K562 (cell line): ENCODE data around the gene CCDC184. TPM values are rescaled to one million over a fixed set of nuclear protein-coding genes. Genes with fewer than 3 reads are reported as not detected.

Source experiments
- ATAC-seq: fragments of 200-7000 bp; cut with Tn5 transposase; 3 replicates; pipeline ENCODE4 v1.9.1; 2020; ENCODE audit warnings: moderate library complexity
- BruUV-seq: library from RNA; stranded (reverse); fragments of 400-500 nt; replicated peaks from 2 replicates; lab custom pipeline; 2021; lab: Mats Ljungman, UMichigan
- CTCF ChIA-PET: fragments of 300-600 bp; formaldehyde crosslinking; extraction: SDS; loops from one replicate; lab custom pipeline; 2021; ENCODE audit warnings: low intra/inter-chr PET ratio; lab: Yijun Ruan, JAX
- POLR2A ChIA-PET: fragments of 300-600, 350-650 bp; sonication (Branson Sonifier 250); formaldehyde crosslinking; extraction: SDS; loops from one replicate; lab custom pipeline; 2021; ENCODE audit warnings: antibody characterized with exemption, inconsistent platforms; lab: Yijun Ruan, JAX
- DNase-seq, 4 experiments: peaks; one replicate each; pipeline versions ENCODE4 v3.0.0 to v3.0.0-alpha.2; 2011 to 2018; ENCODE audit warnings: low spot score in 3 of 4, mixed read lengths in 3 of 4; ENCODE audit errors: extremely low read depth in 1 of 4
- FAIRE-seq: peaks from 2 replicates; lab custom pipeline; 2011; peaks lifted over from hg19 to GRCh38; lab: Jason Lieb, UNC
- H2AFZ ChIP-seq: 2 replicates; pipeline ENCODE4 v1.6.0; 2011; ENCODE audit warnings: low read depth, low read length, control low read depth, inconsistent platforms
- H3K27ac ChIP-seq: fragments of 200-600 bp; 3 replicates; pipeline ENCODE4 v1.8.0; 2011; ENCODE audit warnings: low read depth, mild to moderate bottlenecking, control low read depth, inconsistent platforms, low read length, moderate library complexity, mixed read lengths; ENCODE audit errors: extremely low read depth
- H3K27me3 ChIP-seq, 2 experiments: fragments of 300-600 bp in 1 of 2; 2 replicates in 1 of 2; 3 replicates in 1 of 2; pipeline versions ENCODE4 v1.6.0 to v1.8.0; 2011; ENCODE audit warnings: inconsistent platforms in 2 of 2, low read length in 2 of 2, mild to moderate bottlenecking in 1 of 2, mixed read lengths in 1 of 2, moderate library complexity in 1 of 2; ENCODE audit not compliant: control insufficient read depth in 2 of 2, insufficient read depth in 2 of 2
- H3K36me3 ChIP-seq: fragments of 300-600 bp; 3 replicates; pipeline ENCODE4 v1.8.0; 2011; ENCODE audit warnings: mild to moderate bottlenecking, low read length, inconsistent platforms; ENCODE audit not compliant: control insufficient read depth, insufficient read depth
- H3K4me1 ChIP-seq, 2 experiments: fragments of 200-600 bp in 1 of 2; replicated peaks in 1 of 2; 2 replicates in 1 of 2; 3 replicates in 1 of 2; pipeline versions ENCODE4 v1.5.1 to v1.8.0; 2011; ENCODE audit warnings: inconsistent platforms in 2 of 2, low read length in 2 of 2, mild to moderate bottlenecking in 1 of 2, mixed read lengths in 1 of 2, moderate library complexity in 1 of 2; ENCODE audit not compliant: control insufficient read depth in 2 of 2, insufficient read depth in 2 of 2
- H3K4me2 ChIP-seq: 2 replicates; pipeline ENCODE4 v1.6.1; 2011; ENCODE audit warnings: low read length, control low read depth, inconsistent platforms, mixed read lengths; ENCODE audit not compliant: insufficient read depth
- H3K4me3 ChIP-seq: fragments of 200-600 bp; sonication (generic), shearing (Covaris generic); 2 replicates; pipeline ENCODE4 v1.5.1; 2016; ENCODE audit warnings: control low read depth, inconsistent platforms
- H3K79me2 ChIP-seq: fragments of 200-600 bp; 3 replicates; pipeline ENCODE4 v1.8.0; 2011; ENCODE audit warnings: low read length, inconsistent platforms; ENCODE audit not compliant: control insufficient read depth, insufficient read depth
- H3K9ac ChIP-seq, 2 experiments: 2 replicates each; pipeline versions ENCODE4 v1.6.0 to v1.6.1; 2011; ENCODE audit warnings: low read depth in 2 of 2, low read length in 2 of 2, control low read depth in 1 of 2, inconsistent platforms in 1 of 2, mild to moderate bottlenecking in 1 of 2, mixed read lengths in 1 of 2; ENCODE audit not compliant: insufficient read depth in 1 of 2
- H3K9me1 ChIP-seq: one replicate; pipeline ENCODE4 v1.6.0; 2011; ENCODE audit warnings: inconsistent platforms, mild to moderate bottlenecking, low read length, moderate library complexity; ENCODE audit not compliant: control insufficient read depth, insufficient read depth
- H3K9me3 ChIP-seq: replicated peaks from 2 replicates; pipeline ENCODE4 v1.5.1; 2011; ENCODE audit warnings: low read depth, low read length, inconsistent platforms; ENCODE audit not compliant: control insufficient read depth, insufficient read depth
- H4K20me1 ChIP-seq: replicated peaks from 2 replicates; pipeline ENCODE4 v1.6.1; 2011; ENCODE audit warnings: low read length, inconsistent platforms, mixed read lengths; ENCODE audit not compliant: control insufficient read depth, insufficient read depth
- ARID1B ChIP-seq: fragments of 450-650 bp; IDR thresholded peaks from 2 replicates; pipeline ENCODE4 v1.6.1; 2016; ENCODE audit warnings: antibody characterized with exemption, mild to moderate bottlenecking, inconsistent platforms
- ATF7 ChIP-seq: fragments of 450-650 bp; IDR thresholded peaks from 2 replicates; pipeline ENCODE4 v1.7.1; 2014; ENCODE audit warnings: mild to moderate bottlenecking, moderate library complexity
- CEBPB ChIP-seq: fragments of 450-650 bp; IDR thresholded peaks from 2 replicates; pipeline ENCODE4 v1.6.1; 2016; ENCODE audit warnings: missing genetic modification characterization, missing compliant biosample characterization
- CREB5 ChIP-seq: fragments of 250-450 bp; sonication (Bioruptor Pico); IDR thresholded peaks from 2 replicates; pipeline ENCODE4 v1.5.0; 2020; ENCODE audit warnings: mild to moderate bottlenecking
- ELF1 ChIP-seq: fragments of 200-800 bp; sonication (Bioruptor generic); IDR thresholded peaks from 2 replicates; pipeline ENCODE4 v1.6.1; 2016; ENCODE audit warnings: missing genetic modification characterization, missing compliant biosample characterization
- GATA2 ChIP-seq: sonication (generic); formaldehyde crosslinking; IDR thresholded peaks from 2 replicates; pipeline ENCODE4 v1.4.0; 2020; ENCODE audit warnings: mild to moderate bottlenecking, missing genetic modification reagents
- GTF2F1 ChIP-seq: IDR thresholded peaks from 2 replicates; pipeline ENCODE4 v1.6.1; 2011; ENCODE audit warnings: low read depth, low read length, improper control_type of control experiment
- MAFK ChIP-seq: IDR thresholded peaks from 2 replicates; pipeline ENCODE4 v1.6.1; 2011; ENCODE audit warnings: low read length, improper control_type of control experiment
- MED1 ChIP-seq: sonication (generic); formaldehyde crosslinking; IDR thresholded peaks from 2 replicates; pipeline ENCODE4 v1.8.1; 2023; ENCODE audit warnings: missing genetic modification reagents, borderline replicate concordance
- NFYB ChIP-seq: IDR thresholded peaks from 2 replicates; pipeline ENCODE4 v1.6.1; 2011; ENCODE audit warnings: mild to moderate bottlenecking, moderate library complexity; ENCODE audit not compliant: insufficient read length; ENCODE audit errors: extremely low read depth
- OTX1 ChIP-seq: fragments of 450-650 bp; formaldehyde crosslinking; IDR thresholded peaks from 2 replicates; pipeline ENCODE4 v1.4.0; 2022; ENCODE audit warnings: mild to moderate bottlenecking
- POLR2G ChIP-seq: fragments of 200-400 bp; formaldehyde crosslinking; IDR thresholded peaks from 2 replicates; pipeline ENCODE4 v1.6.1; 2017; ENCODE audit warnings: low read depth, mild to moderate bottlenecking, antibody characterized with exemption, low read length, moderate library complexity
- RCOR1 ChIP-seq, 2 experiments: IDR thresholded peaks; 2 replicates each; pipeline ENCODE4 v1.6.1; 2012; ENCODE audit warnings: low read depth in 2 of 2, low read length in 2 of 2, borderline replicate concordance in 1 of 2, improper control_type of control experiment in 1 of 2
- SMARCB1 ChIP-seq: IDR thresholded peaks from 2 replicates; pipeline ENCODE4 v1.6.1; 2011; ENCODE audit warnings: improper control_type of control experiment, low read depth; ENCODE audit not compliant: insufficient read length
- SNIP1 ChIP-seq: fragments of 450-650 bp; IDR thresholded peaks from 2 replicates; pipeline ENCODE4 v1.7.1; 2017; ENCODE audit warnings: low read depth, mild to moderate bottlenecking
- SPI1 ChIP-seq: IDR thresholded peaks from 2 replicates; pipeline ENCODE4 v1.6.1; 2011; ENCODE audit warnings: low read depth, low read length, control low read depth, borderline replicate concordance
- ZBTB7A ChIP-seq: IDR thresholded peaks from 2 replicates; pipeline ENCODE4 v1.6.1; 2011; ENCODE audit warnings: low read depth, mild to moderate bottlenecking, low read length, moderate library complexity, borderline replicate concordance; ENCODE audit not compliant: control insufficient read depth
- ZKSCAN3 ChIP-seq: fragments of 250-450 bp; sonication (Bioruptor Pico); IDR thresholded peaks from 2 replicates; pipeline ENCODE4 v1.4.0; 2020
- ZNF133 ChIP-seq: fragments of 250-450 bp; sonication (Bioruptor Pico); IDR thresholded peaks from 2 replicates; pipeline ENCODE4 v1.4.0; 2020; ENCODE audit warnings: mild to moderate bottlenecking
- ZNF384 ChIP-seq: IDR thresholded peaks from 2 replicates; pipeline ENCODE4 v1.6.1; 2012; ENCODE audit warnings: low read depth, low read length, improper control_type of control experiment
- WGBS: fragments of 100-300 bp; shearing (Covaris generic); methylation state at CpG from one replicate; pipeline ENCODE4 v1.1.6; 2016; ENCODE audit warnings: low coverage, mixed read lengths; ENCODE audit not compliant: insufficient coverage; ENCODE audit errors: missing lambda C conversion rate; 5-methylcytosine and 5-hydroxymethylcytosine counted together
- in situ Hi-C: fragments of 300-500 bp; cut with MboI; formaldehyde crosslinking; loops from 4 replicates; pipeline ENCODE4 v1.15.0; 2018; ENCODE audit warnings: inconsistent platforms, mixed read lengths
- intact Hi-C: fragments of 100-400 bp; cut with micrococcal nuclease; formaldehyde crosslinking; loops from 2 replicates; pipeline ENCODE4 v1.14.2; 2022
- polyA plus RNA-seq, 8 experiments: library from polyadenylated mRNA; depleted of rRNA in 4 of 8; stranded (reverse) in 5 of 8; unstranded in 3 of 8; fragments of >200 nt; fragmentation: Nextera tagmentation in 2 of 8; fragmentation: Illumina TruSeq in 1 of 8; extraction: Ambion mirVana in 2 of 8; extraction: Trizol in 1 of 8; gene quantifications; 2 replicates each; pipeline versions ENCODE4 v1.2.1 to v1.2.3, GENCODE V29; 2011 to 2014; ENCODE audit warnings: inconsistent platforms in 1 of 8, missing spikeins in 1 of 8
- total RNA-seq, 7 experiments: library from RNA; depleted of rRNA in 6 of 7; stranded (reverse); fragments of >200 nt in 6 of 7; fragmentation: Illumina TruSeq in 2 of 7; extraction: Trizol in 2 of 7; gene quantifications; 2 replicates each; pipeline versions ENCODE4 v1.2.1 to v1.2.3, GENCODE V29; 2011 to 2021; ENCODE audit warnings: low replicate concordance in 1 of 7
- TF ChIP-seq, protein P1 (sequence below): fragments of 250-450 bp; sonication (Bioruptor Pico); IDR thresholded peaks from 2 replicates; pipeline ENCODE4 v1.5.0; 2021

Gene CCDC184
- total and polyA plus RNA-seq, 9 of the 15 experiments (the other 6 are each of a cell fraction or from before 2014, with no cell fraction given), result 0.09 TPM; not detected in 8

DNA sequence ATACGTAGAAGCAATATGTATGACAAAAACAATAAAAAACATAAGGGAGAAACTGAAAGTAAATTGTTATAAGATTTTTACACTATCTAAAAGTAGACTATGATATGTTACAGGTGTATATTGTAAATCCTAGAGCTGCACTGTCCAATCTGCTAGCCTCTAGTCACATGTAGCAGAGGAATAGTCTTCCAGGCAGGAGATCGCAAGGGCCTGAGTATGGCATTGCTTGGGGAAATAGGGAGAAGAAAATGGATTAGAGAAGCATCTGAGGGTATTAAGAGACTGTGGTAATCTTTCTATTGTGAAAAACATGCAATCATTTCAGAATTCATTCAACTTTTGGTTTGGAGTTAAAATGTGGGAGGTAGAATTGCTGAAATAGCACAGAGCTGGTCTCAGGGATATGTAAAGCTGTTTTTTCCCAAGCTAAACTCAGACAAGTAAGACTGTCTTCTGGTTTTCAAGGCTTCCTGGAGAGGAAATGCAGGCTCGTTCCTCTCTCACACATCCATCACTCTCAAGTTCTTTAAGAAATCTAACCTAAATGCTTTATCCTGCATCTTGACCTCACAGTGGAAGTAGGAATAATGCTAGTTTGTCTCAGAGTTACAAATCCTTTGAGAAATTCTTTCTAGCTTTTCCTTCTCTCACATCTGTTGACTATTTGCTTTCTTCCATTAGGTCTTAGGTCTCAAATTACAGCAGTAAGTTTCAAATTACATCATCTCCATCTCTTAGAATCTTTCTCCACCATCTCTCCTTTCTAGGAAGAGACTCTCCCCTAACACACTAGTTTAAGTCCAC lies 7.6 kb upstream of the CCDC184 start:
- 35% methylated on average over 3 of the region's 3 CpGs for WGBS
- Histone ChIP-seq H3K27ac (peak overlapping the region; percentile 44), H3K27me3 (no peaks in the 10 kb centered on the region), H3K79me2 (no peaks in the 10 kb centered on the region), H3K9me1 (no peaks in the 10 kb centered on the region), H3K4me2 (peak overlapping the region; percentile 67), H4K20me1 (no peaks in the 10 kb centered on the region), H3K4me3 (no peak overlapping the region), H3K36me3 (no peaks in the 10 kb centered on the region), H2AFZ (peak overlapping the region; percentile 88), H3K4me1 (peaks cover 0 to 23% of the 10 kb centered on the region in 2 experiments; a peak in 4 of 5 replicates), H3K9ac (peak overlapping the region in 1 of 2 experiments; percentile 43; a peak in 2 of 4 replicates), H3K9me3 (no peaks in the 10 kb centered on the region)
- ATAC-seq, result peak; percentile 89
- FAIRE-seq, result peak; percentile 23
- ChIA-PET POLR2A (interaction anchor here (0.6 to 1.5 kb wide), 8 partner anchors 10 to 403 kb away, joined by 3 to 6 read pairs (median 3); partner anchors contain the start of genes ASB8 and SLC48A1), CTCF (no interaction called here)
- intact Hi-C loops, result no loop called here
- DNase-seq, result peak in 2 of 4 experiments; percentile 39 to 43
- no TSS peak for BruUV-seq
- in situ Hi-C loops, result loop anchor here (5.0 kb wide), 1 partner anchor 464 kb away; no protein-coding TSS in a partner anchor
- TF ChIP-seq ATF7 (peak; percentile 91), ZBTB7A (no peak), SPI1 (no peak; the same call in 1 of the 2 replicates), OTX1 (no peak), CEBPB (0 out of 2 replicates have a peak, but pooled peaks have one; percentile 51), MED1 (CRISPR knock-in tag) (no peak), SMARCB1 (no peak), POLR2G (peak; percentile 45; the same call in 1 of the 2 replicates), SNIP1 (no peak), GATA2 (no peak), RCOR1 (IDR thresholded peaks at IDR 0.05; ENCODE audit: borderline replicate concordance in 1 of 2, low read depth in 2 of 2, low read length in 2 of 2) (peak in 1 of 2 experiments; percentile 67; a peak in 1 of 4 replicates), NFYB (no peak), ARID1B (peak; percentile 51; the same call in 1 of the 2 replicates), CREB5 (no peak), ZNF133 (CRISPR knock-in tag) (no peak), ZKSCAN3 (CRISPR knock-in tag) (no peak), MAFK (no peak), ZNF384 (no peak), GTF2F1 (no peak), ELF1 (tag) (no peak)
- TF ChIP-seq, protein P1, sequence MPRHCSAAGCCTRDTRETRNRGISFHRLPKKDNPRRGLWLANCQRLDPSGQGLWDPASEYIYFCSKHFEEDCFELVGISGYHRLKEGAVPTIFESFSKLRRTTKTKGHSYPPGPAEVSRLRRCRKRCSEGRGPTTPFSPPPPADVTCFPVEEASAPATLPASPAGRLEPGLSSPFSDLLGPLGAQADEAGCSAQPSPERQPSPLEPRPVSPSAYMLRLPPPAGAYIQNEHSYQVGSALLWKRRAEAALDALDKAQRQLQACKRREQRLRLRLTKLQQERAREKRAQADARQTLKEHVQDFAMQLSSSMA (CRISPR knock-in tag), result no peak
